GM18517 (cell line): ENCODE data around the gene OSBPL3.
A peak's percentile ranks its signal among the peaks of the same experiment; 100 is the strongest.
"Not testable (repeated sequence)": the region's sequence is repeated elsewhere in the genome, so short reads cannot be mapped to it uniquely, and the experiment has no call there.

Experiments
- ATAC-seq: cut with Tn5 transposase; IDR thresholded peaks from one replicate; pipeline ENCODE4 v1.9.1; 2021; ENCODE audit warnings: mild to moderate bottlenecking, moderate library complexity; ENCODE audit not compliant: unreplicated experiment

The OSBPL3 gene

DNA sequence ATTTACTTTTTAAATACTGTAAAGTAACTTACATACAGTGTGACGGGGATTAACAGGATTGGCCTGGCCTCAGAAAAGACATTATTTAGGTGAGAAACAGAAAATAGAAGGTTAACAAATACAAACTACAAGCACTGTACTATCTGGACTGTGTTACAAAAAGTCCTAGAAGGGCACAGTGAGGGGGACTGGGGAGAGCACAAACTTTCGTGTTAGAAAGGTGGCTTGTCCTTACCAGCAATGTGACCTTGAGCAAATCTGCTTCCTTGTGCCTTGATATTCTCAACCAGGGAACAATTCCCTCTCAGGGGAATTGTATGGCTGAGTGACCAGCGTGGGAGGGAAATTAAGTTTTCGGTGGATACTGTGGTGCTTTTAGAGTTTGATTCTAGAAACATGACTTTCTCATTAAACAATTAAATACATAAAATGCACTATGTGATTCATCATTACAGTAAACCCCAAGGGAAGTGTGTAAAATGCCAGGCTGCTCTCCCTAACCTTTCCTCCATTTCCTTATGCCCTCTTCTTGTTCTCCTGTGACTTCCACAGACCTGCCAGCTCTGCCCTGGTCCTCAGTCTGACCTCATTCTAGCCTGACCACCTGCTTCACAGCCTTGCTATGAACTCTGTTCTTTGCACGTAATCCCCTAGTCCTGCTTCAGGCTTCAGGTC lies 57.7 kb downstream of the OSBPL3 start:
- ATAC-seq: no peak

DNA sequence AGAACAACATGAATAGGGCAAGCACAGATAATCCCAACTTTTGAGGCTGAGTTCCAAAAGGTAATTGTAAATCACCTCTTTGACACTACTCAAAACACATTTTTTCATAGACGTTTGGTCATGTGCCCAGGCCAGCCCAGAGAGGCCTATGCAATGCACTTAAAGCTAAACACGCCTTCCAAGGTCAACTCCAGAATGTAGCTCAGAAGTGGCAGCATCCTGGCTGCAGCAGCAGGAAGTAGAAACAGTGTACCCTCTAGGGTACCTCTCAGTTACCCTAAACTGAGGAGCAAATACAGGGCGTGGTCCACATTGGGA lies 58.7 kb downstream of the OSBPL3 start:
- no peak for ATAC-seq

DNA sequence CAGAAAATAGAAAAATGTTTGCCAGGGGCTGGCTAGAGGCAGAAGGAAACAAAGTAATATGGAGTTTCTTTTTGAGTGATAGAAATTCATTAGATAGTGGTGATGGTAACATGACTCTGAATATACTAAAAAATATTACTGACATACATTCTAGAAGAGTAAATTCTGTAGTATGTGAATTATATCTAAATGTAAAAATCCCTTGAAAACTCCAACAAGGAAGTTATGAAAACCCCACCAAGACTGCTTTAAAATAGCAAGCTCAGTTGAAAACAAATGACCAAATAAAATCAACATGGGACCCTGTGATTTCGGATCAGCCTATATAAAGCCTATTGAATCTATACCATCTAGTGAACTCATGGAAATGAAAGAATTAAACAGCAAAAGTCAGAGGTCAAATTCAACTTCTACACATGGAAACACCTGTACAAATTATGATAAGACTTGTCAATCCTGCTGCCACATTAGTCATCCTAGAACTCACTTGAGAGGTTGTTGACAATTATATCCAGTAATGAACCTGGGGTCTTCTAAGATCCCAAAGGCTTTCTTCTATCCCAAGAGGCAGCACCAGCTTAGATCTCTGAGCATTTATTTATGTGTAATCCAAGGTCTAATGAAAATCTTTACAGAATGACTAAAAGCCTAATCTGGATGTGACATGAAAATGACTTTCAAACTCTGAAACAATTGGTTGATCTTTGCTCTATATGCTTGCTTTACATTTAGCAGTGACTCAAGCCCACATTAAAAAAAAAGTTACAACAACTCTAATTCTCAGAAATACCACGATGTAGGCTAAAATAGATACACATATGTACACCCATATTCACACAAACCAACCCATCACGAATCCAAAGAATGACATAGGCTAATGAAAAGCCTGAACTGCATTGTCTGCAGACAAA lies 59.3 kb downstream of the OSBPL3 start:
- ATAC-seq: no peak

DNA sequence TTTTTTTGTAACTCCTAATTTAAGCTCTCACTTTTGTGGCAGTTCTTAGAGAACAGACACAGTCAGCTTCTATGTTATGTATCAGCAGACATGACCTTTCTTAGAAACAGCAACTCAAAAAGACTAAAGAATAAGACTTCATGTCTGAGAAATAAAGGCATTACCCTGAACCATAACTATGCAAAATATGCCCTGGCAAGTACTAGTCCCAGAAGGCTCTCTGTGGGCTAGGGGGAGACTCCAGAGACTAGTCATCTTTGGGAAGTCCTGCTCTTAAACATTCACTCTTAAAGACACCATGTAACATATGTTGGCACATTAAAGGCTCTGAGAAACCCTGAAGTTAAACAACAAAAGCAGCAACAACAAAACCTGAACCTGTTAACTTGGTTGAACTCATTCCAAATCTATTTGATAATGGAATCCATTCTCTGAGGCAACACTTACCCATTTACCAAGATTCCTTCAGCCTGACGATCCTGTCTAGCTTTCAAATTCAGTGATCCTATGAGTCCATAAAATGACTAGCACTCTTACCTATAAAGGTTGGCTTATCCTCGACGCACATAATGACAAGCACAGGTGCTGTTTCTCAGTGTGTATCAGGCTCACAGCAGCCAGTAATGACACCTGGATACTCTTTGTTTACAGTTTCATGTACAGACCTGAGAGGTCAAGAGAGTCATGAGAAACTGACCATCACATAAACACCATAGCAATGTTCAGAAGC lies 62.3 kb downstream of the OSBPL3 start:
- ATAC-seq: peak; percentile 70

DNA sequence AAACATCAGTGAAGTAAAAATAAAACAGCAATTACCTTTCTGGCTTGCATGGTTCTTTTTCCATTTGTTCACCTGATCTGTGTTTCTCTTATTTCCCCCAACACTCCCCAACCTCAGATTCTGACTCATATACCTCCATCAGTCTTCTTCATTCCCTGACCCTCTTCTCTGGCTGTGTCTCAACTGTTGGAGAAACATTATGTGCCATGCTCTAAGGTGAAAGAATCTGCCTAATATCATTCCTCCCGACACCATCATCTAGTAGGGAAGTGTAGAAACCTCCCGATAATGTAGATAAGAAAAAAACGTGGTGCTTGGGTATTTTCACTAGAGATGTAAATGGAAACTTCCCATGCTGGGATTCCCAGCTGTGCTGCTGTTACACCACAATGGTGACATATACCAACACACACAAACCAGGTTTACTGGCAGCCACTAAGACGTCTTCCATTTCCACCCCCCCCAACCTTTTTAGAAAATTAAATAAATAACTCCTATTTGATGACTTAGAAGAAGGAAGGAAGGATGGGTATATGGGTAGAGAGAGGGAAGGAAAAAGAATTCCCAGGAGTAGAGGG lies 63.4 kb downstream of the OSBPL3 start:
- ATAC-seq: no peak

DNA sequence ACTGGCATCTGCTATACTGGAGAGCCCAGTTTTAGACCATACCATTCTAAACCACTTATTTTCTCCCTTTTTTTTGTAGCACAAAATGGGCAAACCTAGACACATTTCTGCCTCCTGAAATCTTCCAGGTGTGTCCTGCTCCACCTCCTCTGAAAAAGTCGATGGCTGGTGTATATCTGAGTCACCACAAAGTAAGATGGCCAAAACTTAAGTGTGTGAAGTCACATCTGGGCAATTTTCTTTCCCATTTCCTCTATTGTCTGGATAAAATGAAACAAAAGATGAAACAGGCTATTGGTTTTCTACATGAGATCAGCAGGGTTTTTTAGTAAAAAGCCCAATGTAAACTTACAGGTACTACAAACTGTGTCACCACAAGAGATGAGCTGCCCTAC lies 65.5 kb downstream of the OSBPL3 start:
- ATAC-seq: no peak

DNA sequence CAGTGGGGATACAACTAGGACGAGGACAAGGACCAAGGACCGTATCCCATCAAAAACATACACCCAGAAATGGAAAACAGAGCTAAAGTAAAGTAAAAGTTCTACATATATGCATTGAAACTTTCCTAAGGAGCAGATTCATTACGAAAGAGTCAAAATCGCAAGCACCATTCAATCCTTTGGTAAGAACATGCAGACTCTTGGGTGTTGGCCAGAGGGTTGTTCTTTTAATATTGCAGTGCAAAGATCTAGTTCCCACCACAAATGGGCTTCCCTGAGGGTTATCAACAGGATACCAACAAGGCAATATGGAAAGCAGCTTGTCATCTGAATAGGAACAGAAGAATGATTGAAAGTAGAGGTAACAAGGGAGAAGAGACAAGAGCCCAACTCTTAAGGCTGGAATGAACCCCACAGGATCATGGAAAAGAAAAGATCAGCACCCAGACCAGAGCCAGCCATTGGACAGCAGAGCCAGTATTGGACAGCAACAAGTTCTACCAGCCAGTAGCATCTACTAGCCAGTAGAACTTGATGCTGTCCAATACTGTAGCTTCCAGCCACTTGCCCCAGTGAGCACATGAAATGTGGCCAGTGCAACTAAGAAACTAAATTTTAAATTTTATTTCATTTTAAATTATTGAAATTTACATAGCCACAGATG lies 66.0 kb downstream of the OSBPL3 start:
- ATAC-seq: no peak

DNA sequence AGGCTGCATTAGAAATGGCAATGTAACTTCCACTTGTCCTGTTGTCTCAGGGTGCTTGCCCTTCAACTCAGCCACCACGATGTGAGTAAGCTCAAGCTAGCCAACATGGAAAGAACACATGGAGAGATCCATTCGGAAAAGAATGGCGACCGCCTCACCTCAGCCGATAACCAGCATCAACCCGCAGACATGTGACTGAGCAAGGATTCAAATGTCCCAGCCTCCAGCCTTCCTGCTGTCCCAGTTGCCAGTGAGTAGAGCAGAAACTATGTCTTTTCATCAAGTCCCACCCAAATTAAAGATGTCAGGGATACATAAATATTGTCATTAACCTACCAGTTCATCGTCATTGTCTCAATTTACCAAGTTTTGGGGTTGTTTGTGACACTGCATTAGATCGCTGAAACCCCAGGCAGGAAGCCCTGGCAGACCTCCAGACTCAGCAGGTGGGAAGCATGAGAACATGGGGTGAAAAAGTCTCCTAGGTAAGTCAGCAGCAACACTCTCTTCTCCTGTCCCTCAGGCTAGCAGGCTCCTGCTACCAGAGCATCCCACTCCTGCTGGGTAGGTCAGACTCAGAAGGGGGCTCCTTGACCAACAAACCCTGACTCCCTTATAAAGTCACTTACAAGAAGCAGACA lies 67.0 kb downstream of the OSBPL3 start:
- no peak for ATAC-seq

DNA sequence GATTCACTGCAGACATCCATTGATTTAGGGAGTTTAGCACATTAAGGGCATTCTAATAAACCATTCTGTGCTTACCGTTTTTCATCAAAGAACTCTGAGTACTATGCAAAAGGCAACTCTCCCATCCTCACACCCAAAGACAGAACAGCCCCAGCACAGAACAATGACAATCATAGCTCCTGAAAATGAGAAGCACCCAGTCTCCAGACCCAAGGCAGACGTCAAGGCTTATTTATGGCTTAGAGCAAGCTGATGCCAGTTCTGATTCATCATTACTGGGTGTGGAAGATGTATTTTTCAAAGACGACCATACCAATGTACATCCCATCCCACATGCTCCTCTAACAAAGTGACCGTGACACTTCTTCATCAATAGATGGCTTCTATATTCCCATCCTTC lies 67.6 kb downstream of the OSBPL3 start:
- ATAC-seq: no peak

DNA sequence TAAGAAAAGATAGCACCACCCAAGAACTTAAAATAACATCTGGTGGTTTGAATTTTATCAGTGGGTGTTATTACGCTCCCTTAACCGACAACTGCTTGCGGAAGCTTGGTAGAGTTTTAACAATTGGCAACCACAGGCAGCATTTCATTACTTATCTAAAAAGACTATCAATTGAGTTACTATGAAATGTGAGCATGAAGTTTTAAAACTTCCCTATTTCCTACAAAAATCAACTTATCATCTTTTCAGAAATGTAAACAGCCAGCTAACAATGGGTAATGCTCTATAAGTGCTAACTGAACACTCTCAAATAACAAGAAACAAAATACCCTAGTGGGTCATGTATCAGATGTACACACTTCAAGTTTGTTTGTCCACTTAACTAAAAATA lies 68.8 kb downstream of the OSBPL3 start:
- ATAC-seq: no peak

DNA sequence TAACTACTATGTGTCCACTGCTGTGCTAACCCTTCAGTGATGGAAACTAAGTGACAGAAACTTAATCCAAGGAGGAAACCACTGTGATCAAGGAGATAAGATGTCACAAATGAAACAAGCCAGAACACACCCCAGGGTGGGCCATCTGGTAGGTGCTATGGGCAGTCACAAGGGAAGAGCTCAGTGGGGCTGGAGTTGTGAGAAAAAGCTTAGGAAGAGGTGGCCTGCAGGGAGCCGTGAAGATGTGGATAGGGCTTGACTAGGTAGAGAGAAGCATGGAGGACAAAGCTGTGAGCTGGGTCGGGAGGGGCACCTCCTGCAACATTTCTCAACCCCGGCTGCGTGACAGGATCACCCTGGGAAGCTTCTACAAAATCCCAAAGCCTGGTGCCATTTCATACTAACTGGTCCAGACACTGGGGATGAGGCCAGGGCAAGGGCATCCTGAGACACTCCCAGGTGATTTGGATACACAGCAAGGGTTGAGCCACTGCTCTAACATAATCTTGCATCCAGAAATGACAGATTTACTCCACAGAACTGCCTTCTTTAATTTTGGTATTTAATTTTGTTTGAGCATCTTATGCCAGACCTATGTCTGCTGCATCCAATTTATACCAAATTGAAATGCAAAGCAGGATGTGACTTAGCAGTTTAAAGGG lies 69.3 kb downstream of the OSBPL3 start:
- ATAC-seq: no peak

DNA sequence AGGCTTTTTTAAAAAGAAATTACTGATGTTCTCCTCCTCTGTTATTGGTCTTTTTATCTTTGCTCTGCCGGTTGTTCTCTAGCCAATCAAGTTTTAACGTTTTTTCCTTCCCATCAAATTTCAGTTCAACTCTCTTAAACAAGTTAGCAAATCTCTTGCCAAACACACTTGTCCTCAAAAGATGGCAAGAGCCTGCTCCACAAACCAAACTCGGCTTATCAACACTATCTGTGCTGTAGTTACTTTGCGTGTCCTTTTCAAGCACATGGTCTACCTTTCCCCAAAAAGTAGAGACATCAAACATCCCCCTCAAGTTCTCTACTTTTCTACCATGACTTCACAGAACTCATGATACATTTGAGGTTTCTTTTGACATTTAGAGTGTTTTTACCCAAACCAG lies 71.3 kb downstream of the OSBPL3 start:
- ATAC-seq: no peak

DNA sequence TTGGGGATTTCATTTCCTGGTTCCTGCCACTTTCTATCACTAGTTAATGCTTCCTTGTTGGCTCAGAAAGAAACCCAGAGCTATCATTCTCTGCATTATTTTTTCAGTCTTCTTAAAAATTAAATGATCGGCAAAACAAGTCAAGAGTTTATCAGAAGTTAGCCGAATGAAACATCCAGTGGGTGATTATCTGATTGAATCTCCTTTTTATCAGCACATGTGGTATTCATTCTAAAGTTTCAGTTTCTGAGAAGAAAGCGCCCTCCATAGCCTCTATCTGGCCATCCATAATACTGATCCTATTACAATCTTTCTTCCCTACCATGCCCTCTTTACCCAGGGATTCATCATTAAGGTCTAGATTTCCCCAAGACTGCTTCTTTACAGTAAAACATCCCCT lies 71.8 kb downstream of the OSBPL3 start:
- no peak for ATAC-seq

DNA sequence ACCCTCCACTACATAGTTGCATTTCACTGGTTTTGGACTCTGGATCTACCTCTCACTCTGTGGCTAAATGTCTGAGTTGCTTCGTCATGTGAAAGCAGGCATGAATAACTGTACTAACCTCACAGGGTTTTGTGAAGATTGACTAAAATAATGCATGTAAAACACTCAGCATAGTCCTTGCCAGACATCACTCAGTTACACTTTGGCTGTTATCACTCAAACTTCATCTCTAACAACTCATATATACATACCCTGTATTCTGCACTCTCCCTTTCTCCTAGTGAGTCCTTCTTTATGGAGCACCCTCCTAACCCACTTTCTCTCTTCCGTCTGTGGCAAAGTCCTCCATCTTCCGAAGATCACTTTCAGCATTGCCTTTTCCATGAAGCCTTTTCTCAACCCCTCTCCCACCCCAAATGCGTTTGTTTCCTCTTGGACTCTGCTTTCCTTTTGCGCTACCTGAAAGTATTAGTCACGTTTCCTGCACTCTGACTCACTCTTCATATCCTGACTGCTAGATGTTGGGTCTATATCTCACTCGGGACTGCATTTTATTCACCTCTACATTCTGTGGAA lies 72.6 kb downstream of the OSBPL3 start:
- peak; percentile 68 for ATAC-seq

DNA sequence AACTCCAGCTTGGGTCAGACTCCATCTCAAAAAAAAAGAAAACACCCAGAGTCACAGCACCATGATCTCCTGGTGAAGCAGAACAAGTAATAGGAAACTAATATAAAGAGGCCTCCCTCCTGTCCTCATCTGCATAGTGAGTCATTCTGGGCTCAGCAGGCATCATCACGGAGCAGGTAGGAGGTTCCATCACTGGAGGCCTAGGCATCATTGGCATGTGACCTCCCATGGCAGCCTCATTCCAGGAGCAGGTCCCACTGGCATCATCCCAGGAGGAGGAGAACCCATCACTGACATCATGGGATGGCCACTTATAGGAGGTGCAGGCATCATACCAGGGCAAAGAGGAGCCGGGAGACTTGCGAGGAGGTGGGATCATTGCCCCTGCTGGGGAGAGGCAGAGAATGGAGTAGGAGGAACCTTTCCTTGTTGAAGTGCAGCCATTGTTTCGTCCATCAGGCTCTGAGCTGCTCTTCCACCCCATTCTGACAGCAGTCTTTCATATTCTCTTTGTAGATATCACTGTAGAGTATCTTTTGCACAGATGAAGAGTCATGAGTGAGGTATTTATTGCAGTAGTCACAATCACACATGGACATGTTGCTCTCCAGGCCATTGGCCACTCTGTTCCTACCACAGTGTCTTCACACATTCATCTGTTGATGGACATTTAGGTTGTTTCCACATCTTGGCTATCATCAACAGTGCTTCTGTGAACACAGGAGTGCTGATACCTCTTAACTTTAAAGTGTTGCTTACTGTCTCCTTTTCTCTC lies 73.8 kb downstream of the OSBPL3 start:
- no peak for ATAC-seq

DNA sequence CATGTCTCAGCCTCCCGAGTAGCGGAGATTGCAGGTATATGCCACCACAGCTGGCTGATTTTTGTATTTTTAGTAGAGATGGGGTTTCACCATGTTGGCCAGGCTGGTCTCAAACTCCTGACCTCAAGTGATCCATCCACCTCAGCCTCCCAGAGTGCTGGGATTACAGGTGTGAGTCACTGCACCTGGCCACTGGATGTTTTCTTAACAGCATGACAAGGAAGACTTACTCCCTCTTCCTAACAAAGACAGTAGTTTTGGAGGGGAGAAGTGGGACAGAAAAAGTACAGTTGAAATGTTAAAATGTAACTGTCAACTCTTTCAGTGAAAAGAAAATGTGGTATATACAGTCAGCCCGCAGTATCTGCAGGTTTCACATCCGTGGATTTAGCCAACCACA lies 76.0 kb downstream of the OSBPL3 start:
- ATAC-seq: not testable (repeated sequence)

DNA sequence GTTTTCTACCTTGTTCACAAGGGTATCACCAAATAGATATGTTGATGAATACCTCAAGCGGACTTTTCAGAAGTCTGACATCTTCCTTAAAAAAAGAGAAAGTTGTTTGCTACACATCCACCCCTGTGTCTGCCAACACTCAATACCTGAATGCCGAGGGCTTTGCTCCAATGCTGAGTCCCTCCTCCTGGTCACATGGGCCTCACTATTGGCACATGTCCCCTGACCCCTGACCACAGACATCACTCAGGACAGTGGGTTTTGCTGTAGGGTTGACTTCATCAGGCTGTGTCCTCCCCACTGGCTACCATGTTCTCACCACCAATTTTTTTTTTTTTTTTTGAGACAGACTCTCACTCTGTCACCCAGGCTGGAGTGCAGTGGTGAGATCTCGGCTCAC lies 76.4 kb downstream of the OSBPL3 start:
- no peak for ATAC-seq

DNA sequence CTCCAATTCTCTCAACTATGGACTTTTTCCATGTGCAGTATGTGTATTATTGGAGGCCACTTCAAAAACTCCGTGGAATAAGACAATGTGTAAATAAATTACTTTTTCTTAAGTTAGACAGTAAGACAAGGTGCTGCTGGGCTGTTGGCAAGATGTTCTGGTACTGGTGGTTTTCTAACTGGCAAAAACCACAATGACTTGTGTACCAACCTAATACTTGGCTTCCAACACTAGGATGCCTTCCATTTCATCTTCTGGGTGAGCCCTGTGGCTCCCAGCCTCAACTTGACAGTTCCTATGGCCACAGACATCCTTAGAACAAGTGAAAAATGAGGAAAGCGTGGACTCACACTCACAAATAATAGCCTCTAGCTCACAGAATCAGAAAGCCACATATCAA lies 77.0 kb downstream of the OSBPL3 start:
- ATAC-seq: no peak

DNA sequence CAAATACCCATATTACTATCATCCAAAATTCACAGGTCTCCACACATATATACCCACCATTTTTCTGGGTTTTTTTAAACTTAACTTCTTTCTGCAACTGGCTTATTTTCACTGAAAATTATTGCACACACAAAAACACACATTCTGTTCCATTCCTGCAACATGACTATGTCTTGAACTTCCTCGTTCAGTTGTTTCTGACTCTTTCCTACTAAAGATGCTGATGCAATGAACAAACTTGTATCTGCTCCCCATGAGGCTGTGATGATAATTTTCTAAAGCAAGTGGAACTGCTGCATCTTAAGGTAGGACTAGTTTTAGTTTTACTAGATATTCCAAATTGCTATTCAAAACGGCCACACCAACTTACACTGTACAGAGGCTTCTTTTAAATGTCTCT lies 77.7 kb downstream of the OSBPL3 start:
- ATAC-seq: no peak
